Cerebellar cortex (tissue), 1 donor: ENCODE results near the gene FBXO42.

Source experiments
- DNase-seq: peaks from one replicate; pipeline ENCODE4 v3.0.0-alpha.2; 2015; ENCODE audit warnings: low spot score

The FBXO42 gene

DNA sequence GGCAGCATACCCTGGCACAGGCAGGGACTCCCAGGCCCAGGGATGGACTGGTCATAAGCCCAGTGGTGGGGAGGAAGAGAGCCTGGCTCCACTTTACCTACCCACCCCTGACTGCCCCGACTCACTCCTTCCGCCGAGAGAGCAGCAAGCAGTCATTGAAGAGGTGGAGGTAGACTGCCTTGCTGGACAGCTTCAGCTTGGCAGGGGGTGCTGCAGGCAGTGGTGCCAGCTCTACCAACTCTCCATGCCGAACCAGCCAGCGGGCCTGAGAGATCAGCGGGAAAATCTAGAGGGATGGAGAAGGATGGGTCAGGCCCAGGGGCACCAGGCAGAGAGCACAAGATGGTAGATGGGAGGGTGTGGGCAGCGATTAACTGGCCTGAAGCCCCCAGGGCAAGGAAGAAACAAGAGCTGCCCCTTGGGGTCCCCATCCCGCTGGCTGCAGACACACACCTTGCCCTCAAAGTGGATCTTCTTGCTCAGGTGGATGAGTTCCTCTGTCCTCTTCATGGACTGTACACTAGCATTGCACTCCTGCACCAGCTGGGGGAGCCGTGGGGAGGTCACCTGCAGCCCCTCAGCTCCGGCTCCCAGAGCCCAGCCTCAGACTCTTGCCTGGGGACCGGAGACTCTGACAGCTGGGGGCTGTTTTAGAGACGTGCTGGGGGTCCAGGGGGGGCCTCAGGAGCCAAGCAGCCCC is 147.5 kb downstream of the FBXO42 start:
- DNase-seq: no peak

DNA sequence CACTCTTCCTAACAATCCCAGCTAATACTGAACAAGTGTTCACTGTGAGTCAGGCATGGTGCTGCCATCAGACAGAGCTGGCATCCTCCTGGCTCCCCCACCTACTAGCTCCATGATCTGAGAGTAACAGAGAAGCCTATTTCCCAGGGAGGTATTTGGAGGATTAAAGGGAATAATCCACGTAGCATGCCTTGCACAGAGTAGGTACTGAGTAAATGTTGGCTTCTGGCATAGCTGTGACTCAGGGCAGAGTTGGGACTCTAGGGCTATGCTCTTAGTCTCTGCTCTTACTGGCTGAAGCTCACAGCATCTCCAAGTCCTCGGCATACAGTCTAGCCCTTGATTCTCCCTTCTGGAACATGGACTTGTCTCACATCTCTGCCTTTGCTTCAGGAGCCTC is 148.1 kb downstream of the FBXO42 start:
- DNase-seq: no peak

GRCh38 chr1:16203550-16203949 is 148.7 kb downstream of the FBXO42 start:
- DNase-seq: no peak

DNA sequence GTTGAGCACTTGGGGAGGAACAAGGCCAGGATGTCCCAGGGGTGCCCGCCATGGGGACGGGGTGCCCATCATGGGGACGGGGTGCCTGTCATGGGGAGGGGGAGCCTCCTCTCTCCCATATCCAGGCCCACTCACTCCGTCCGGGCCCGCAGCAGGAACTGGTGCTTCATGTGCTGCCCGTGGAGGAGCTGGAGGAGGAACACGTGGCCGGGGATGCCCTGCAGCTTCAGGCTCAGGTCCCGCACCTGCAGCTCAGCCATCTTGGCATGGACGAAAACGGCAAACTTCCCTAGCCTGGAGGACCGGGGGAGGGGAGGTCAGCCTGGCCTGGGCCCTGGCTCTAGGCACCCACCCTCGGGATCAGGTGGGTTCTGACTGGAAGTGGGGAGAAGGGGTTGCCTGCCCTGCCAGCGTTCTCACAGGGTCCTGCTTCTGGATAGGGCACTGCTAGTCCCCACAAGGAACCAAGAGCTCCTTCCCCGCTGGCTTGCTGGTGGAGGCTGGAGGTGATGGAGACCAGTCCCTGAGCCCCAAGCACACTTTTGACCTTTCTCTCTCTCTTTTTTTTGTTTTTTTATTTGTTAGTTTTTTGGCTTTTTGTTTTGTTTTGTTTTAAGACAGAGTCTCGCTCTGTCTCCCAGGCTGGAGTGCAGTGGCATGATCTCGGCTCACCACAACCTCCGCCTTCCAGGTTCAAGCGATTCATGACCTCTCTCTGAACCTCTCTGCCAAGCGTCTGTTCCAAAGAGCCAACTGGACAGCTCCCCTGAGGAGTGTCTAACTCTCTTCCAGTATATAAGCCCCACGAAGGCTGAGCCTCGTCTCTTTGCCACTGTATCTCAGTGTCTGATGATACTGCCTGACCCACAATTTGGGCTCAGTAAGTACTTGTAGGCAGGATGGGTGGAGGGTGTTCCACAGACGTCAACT is 149.7 kb downstream of the FBXO42 start:
- no peak for DNase-seq

- DNase-seq: no peak
Measured at GRCh38 chr1:16199700-16200099, 152.6 kb downstream of the FBXO42 start.

DNA sequence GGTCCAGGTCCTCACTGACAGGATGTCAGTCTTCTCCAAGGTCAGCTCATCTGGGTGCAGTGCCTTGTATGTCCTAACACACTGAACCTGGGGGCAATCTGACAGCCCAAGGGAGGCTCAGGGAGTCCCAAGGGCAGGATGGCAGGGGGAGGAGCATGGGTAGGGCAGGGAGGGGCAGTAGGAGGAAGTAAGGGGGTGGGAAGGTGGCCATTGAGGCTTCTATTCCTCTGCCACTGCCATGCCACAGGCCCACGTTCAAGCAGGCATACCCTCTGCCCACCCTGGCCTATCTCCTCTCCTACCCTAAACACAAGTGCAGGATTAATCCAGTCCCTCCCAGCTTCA is 153.2 kb downstream of the FBXO42 start:
- no peak for DNase-seq

DNA sequence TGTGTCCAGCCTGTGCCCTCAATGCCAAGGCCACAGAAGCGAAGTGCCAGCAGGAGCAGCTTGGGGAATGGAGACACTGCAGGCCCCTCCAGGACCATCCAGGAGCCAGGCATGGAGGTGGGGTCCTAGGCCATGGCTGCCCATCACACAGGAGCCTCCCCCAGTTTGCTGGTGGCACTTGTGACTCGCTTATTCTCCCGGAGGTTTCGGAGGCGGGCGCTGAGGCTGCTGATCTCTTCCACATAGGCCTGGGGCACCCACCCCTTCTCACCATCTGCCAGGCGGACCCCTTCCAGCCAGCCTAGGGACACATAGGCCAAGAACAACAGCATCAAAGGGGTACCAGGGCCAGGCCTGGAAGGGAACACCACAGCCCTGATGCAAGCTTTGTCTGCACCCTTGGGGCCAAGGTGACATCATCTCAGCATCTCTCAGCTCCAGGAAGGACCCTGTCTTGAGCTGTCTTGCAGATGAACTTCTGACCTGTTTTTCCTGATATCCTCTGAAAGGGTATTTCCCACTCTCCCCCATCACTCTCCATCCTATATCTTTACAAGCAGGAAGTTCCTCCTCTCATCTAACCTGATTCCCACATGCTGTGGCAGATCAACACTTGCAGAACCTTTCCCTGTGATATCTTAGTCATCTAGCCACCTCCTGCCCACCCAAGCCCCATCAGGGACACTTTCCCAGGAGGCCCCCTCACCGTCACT is 153.7 kb downstream of the FBXO42 start:
- no peak for DNase-seq

- no peak for DNase-seq
Measured at GRCh38 chr1:16196874-16197273, 155.4 kb downstream of the FBXO42 start.
